ENCODE results near the gene RPS6KB2. TPM values are rescaled to one million over a fixed set of nuclear protein-coding genes. Genes with fewer than 3 reads are reported as not detected.

RPS6KB2 gene
- total RNA-seq (2012; rRNA removed) (47.8 and 58.4 TPM in 2 replicates), polyA plus RNA-seq (2012; rRNA removed) (50.7 and 55.3 TPM in 2 replicates), Bru-seq, nascent RNA (percentile 61 among the genes with signal in this experiment), BruChase-seq, experiment 1, labeled RNA remaining after a 6-hour chase (percentile 60 among the genes with signal in this experiment), BruChase-seq, experiment 2, labeled RNA remaining after a 2-hour chase (percentile 53 among the genes with signal in this experiment)
- 63.7 and 69.8 TPM in 2 replicates for polyA plus RNA-seq (2012; cell fraction: cytosol; rRNA removed)
- 106 and 200 TPM in 2 replicates for polyA plus RNA-seq (2012; cell fraction: nucleus; rRNA removed; ENCODE audit: low replicate concordance)
- long read RNA-seq, transcript RPS6KB2-201 (15 exons, 1,733 nt) = major isoform, 21 of 38 reads
- long read RNA-seq, partial matches to known transcripts = 7 of 38 reads
- long read RNA-seq, other reads (novel, unspliced or antisense) = 10 of 38 reads

- intact Hi-C loops (cut with micrococcal nuclease) (no loop called here), in situ Hi-C loops (cut with MboI; ENCODE audit: low sequenced_read_pairs) (no loop called here), dilution Hi-C loops (cut with HindIII; ENCODE audit: low sequenced_read_pairs, unreplicated experiment) (no loop called here)
- no peaks in the 10 kb centered on the region for H3K27me3 ChIP-seq (ENCODE audit: control insufficient read depth, insufficient read depth, low read length)
- no peaks in the 10 kb centered on the region for H3K9me3 ChIP-seq (ENCODE audit: control insufficient read depth, insufficient read depth, low read length)
- ATAC-seq (ENCODE audit: low read depth) = peak; percentile 98
- peak within 1 kb of the TSS; percentile 100 for H2AFZ ChIP-seq (replicated peaks; ENCODE audit: low read length, poor library complexity)
- H3K4me3 ChIP-seq (ENCODE audit: insufficient read depth, low read depth, low read length) = peak within 1 kb of the TSS; percentile 75
- H3K56ac ChIP-seq (ENCODE audit: extremely low read depth, insufficient read depth, low read length) = peak within 1 kb of the TSS; percentile 92
- peak within 1 kb of the TSS; percentile 95 for H2AK5ac ChIP-seq (ENCODE audit: low read depth, low read length)
- no peaks in the 10 kb centered on the region for H4K20me1 ChIP-seq (ENCODE audit: insufficient read depth, low read length)
- H2BK20ac ChIP-seq (ENCODE audit: low read depth, low read length) = no peak within 1 kb of the TSS
- peak within 1 kb of the TSS; percentile 79 for H3K18ac ChIP-seq (ENCODE audit: low read depth, low read length)
- H2BK5ac ChIP-seq (ENCODE audit: low read depth, low read length, poor library complexity, severe bottlenecking) = peak within 1 kb of the TSS; percentile 92
- H3K14ac ChIP-seq (replicated peaks; ENCODE audit: low read depth, low read length) = peak within 1 kb of the TSS; percentile 98
- BruUV-seq (replicated peaks) = no TSS peak
- CTCF ChIA-PET = interaction anchor here (0.6 kb wide), 1 partner anchor 34 kb away, joined by 3 read pairs; no protein-coding TSS in a partner anchor
- POLR2A ChIA-PET (ENCODE audit: unreplicated experiment) = no interaction called here
- H2AK9ac ChIP-seq (replicated peaks; ENCODE audit: low read depth, low read length, poor library complexity) = peak within 1 kb of the TSS; percentile 95
- peaks cover 5% of the 10 kb centered on the region for H3K4me1 ChIP-seq (ENCODE audit: control insufficient read depth, insufficient read depth, low read length)
- H2BK15ac ChIP-seq (ENCODE audit: low read depth, low read length) = peak within 1 kb of the TSS; percentile 40; the same call in 1 of the 3 replicates
- peak within 1 kb of the TSS; percentile 90 for H3K9ac ChIP-seq (ENCODE audit: low read depth, low read length)
- peak within 1 kb of the TSS; percentile 69 for H2BK120ac ChIP-seq (ENCODE audit: low read depth, low read length)
- H3K27ac ChIP-seq (ENCODE audit: insufficient read depth, low read length) = peak within 1 kb of the TSS; percentile 80
- peak within 1 kb of the TSS; percentile 97 for H3K4me2 ChIP-seq (ENCODE audit: low read depth, low read length)
- H4K8ac ChIP-seq (ENCODE audit: low read depth in 2 of 2, low read length in 2 of 2) = peak within 1 kb of the TSS; percentile 89 to 95
- DNase-seq = peak; percentile 96
- WGBS, 2 experiments (ENCODE audit: extremely low coverage in 2 of 2, insufficient read length in 1 of 2) = 2% methylated on average over 31 of the region's 68 CpGs; no CpG with 5 or more reads in 1 of the 2 experiments
- peaks cover 11 to 29% of the 10 kb centered on the region in 2 experiments for H3K79me1 ChIP-seq (ENCODE audit: low read depth in 1 of 2, low read length in 2 of 2)
- H3K4ac ChIP-seq (ENCODE audit: low read depth, low read length) = peak within 1 kb of the TSS; percentile 94
- H3K23ac ChIP-seq (ENCODE audit: low read depth, low read length) = peak within 1 kb of the TSS; percentile 92
- peak within 1 kb of the TSS; percentile 90 for H4K91ac ChIP-seq (ENCODE audit: insufficient read depth, low read depth, low read length)
- H3K9me1 ChIP-seq (ENCODE audit: insufficient read depth, low read length) = peaks cover 8% of the 10 kb centered on the region
- H3K36me3 ChIP-seq (ENCODE audit: control insufficient read depth, insufficient read depth, low read length) = peaks cover 15% of the 10 kb centered on the region; the same call in 1 of the 2 replicates
- H4K5ac ChIP-seq (ENCODE audit: low read depth, low read length) = peak within 1 kb of the TSS; percentile 89
- TF ChIP-seq MXI1 (IDR thresholded peaks at IDR 0.05; ENCODE audit: borderline replicate concordance, low read depth, low read length) (peak; percentile 62), BHLHE40 (IDR thresholded peaks at IDR 0.05; ENCODE audit: low read depth, low read length) (no peak), NFE2L2 (IDR thresholded peaks at IDR 0.05; ENCODE audit: low read depth, low read length) (no peak), CTCF (conservative IDR thresholded peaks at IDR 0.05; ENCODE audit: low read depth, low read length) (no peak), ELK1 (IDR thresholded peaks at IDR 0.05; ENCODE audit: borderline replicate concordance, low read depth, low read length) (no peak), POLR2A (IDR thresholded peaks at IDR 0.05; ENCODE audit: low read depth, low read length) (peak; percentile 83), RAD21 (IDR thresholded peaks at IDR 0.05; ENCODE audit: low read length) (peak; percentile 23; the same call in 1 of the 2 replicates), MAZ (IDR thresholded peaks at IDR 0.05; ENCODE audit: borderline replicate concordance, low read depth, low read length) (peak; percentile 84; the same call in 1 of the 2 replicates), RFX5 (IDR thresholded peaks at IDR 0.05; ENCODE audit: low read depth, low read length) (no peak), USF2 (IDR thresholded peaks at IDR 0.05; ENCODE audit: low read depth, low read length) (peak; percentile 62; the same call in 1 of the 2 replicates), CEBPB (IDR thresholded peaks at IDR 0.05; ENCODE audit: low read depth, low read length) (peak; percentile 86)
Measured at GRCh38 chr11:67428052-67429001, at the start of gene RPS6KB2. Gene RPS6KB2, plus strand, starts transcription at chr11:67428494. Its CDS starts 52 bp downstream, at chr11:67428546.
